ENCODE data around the gene WIPF3.
A peak's percentile ranks its signal among the peaks of the same experiment; 100 is the strongest.

WIPF3 gene

DNA sequence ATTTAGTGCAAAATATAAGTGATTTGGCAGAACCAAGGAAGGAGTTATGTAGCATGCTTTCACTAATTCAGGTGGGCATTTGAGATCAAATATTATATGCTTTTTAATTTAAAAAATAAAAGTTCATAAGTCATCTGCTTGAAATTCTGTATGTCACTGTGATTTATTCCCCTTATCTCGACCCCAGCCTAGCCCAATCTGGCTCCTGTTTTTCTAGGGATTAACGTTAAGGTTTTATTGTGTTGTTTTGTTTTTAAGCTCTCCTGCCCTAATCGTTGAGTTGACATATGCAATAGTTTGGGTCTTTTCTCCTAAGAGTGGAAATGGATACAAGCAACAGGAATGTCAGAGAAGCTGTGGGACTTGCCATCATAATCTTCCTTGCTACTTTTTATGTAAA is 42.6 kb downstream of the WIPF3 start:
- no peak for DNase-seq

DNA sequence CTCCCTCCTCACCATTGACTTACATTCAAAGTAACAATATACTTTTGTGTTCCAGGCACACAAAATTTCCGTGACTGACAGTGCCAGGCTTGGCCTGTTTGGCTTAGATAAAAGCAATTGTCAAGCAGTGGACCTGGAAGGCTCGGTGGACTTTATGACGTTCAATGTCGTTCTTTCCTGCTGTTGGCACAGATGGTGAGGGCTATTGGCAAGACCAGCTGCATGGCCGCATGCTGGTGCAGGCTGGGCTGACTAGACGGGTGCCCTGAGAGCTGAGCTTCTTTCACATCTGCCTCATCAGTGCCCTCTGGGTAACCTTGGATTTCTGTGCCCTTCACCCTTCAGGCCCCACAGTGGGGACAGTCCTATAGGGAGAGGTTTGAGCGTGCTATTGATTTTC is 45.2 kb downstream of the WIPF3 start:
- no peak for DNase-seq

DNA sequence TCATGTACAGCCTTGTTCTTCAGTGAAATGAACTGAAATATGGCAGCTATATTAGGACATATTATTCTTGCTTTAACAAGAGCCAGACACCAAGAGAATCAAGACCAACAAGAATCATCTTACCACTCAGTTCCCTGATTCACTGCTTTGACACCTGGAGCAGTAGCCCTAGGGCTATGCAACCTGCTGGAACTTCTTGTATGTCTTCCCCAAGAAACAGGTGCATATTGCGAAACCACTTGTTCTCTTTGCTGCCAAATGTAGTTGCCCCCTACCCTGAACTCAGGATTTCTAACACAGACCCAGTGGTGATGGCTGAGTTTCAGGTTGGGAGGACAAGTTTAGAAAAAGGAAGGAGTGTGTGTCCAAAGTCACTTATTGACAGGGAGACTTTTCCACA is 46.1 kb downstream of the WIPF3 start:
- DNase-seq, result no peak

DNA sequence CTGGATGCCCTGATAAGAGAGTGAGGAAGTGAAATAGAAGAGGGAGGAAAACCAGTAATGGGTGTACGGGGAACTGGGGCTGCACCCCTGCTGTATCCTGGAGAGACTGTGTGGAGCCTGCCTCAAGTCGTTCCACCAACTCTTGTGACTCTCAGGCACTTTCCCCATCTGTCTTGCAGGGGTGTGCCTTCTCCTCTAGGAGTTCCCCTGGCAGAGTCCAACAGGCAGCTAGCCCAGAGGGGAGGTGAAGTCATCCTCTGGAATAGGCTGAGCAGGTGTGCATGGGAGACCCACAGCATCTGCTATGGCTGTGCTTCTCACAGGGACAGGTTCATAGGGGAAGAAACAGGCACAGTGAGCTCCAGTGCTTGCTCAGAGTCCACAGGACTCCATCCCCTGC is 46.8 kb downstream of the WIPF3 start:
- DNase-seq, result no peak

DNA sequence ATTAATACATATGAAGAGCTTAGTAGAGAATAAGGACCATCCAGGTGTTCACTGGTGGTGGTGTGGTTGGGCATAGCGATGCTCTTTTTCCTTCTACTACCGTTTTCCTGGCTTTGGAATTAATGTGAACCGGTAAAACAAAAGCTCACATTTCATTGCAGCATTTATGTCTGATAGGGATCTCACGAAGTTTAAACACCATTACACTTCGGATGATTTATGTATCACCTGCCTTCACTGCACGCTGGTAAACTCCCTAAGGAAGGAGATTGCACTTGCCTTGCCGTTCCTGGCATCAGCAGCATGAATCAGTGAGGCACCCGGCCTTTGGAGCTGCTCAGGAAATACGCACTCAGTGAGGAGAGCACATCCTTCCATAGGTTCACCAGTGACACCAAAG is 47.5 kb downstream of the WIPF3 start:
- peak; percentile 3 to 15 for DNase-seq

DNA sequence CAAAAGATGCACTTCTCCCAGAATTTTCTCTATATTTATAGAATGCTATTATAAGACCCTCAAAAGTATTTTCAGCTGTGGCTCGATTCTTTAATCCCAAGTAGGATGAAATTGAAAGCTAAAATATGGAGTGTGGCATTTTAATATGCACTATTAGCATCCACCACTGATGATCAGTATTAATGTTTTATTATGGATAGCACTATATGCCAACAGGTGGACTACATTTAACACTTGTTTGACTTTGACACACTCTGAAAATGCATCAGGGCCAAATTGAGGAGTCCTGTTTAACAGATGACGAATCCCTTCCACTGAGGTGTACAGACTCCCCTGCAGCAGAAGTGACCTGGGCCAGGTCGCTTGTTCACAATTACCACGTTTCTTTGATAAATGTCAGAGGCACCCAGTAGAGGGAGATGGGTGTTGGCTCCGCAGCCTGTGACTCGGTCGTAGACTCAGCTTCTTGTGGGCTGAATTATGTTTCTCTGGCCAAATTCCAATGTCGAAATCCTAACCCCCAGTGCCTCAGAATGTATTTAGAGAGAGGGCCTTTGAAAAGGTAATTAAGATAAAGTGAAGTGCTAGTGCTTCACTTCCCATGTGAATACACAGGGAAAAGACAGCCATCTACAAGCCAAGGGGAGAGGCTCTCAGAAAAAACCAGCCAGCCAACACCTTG is 48.1 kb downstream of the WIPF3 start:
- peak in 1 of 2 experiments; percentile 24 for DNase-seq

DNA sequence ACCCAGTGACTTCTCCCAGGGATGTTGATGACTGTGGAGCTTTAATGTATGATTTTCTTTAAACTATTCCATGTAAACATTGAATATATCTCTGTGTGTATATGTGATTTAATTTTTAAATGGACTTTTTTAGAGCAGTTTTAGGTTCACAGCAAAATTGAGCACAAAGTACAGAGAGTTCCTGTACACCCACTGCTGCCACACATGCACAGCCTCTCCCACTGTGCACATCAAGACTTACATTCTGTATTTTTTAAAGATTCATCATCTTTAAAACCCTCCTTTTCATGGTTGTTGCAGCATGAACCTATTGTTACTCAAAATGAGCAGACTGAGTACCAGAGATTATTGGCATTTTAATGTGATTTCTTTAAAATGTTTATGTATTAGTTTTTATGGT is 51.3 kb downstream of the WIPF3 start:
- no peak for DNase-seq

DNA sequence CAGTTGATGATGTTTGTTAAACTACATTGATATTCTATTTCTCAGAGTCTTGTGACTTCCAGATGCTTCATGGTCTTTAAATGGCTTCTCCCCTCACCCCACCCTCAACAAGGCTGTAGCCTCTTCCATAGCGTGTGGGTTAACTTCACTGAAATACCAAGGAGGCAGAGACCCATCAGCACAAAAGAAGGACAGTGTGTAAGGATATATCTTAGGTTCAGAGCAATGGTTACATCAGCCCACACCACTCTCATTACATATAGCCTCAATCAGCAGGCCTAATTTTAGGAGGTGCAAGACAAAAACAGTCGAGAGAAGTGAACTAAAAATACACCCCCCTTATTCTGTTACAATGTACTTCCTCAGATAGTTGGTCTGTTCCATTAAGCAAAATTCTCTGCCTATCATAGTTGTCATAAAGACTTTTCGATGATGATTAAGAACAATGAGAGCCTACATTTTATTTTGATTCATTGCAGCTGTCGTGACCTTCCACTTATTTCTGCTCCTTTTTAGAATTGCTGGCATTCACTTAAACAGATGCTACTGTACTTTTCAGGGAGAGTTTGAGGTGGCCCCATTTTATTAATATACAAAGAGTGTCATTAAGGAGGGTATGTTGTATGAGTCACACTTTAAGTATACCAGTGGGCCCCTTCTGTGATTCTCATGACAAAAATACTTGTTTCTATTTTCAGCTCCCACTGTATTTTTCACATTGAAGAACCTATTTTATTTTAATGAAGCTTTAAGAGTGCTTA is 52.1 kb downstream of the WIPF3 start:
- DNase-seq, result no peak

DNA sequence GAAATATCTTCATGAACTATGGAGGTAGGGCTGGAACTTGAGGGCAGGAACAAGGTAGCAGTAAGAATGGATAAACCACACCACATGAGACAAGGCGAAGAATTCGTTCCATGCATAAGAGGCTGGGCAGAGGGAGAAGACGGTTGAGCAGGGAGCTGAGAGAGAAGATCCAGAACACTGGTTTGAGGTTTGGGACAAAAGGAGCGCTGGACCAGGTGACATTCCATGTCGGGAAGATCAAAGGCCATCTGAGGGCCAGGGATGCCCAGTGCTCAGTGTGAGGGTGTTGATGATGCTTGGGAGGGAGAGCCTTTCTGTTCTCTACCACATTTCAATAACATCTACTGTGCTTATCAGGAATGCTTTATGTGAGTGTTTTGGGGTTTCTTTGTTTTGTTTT is 52.8 kb downstream of the WIPF3 start:
- DNase-seq, result no peak

DNA sequence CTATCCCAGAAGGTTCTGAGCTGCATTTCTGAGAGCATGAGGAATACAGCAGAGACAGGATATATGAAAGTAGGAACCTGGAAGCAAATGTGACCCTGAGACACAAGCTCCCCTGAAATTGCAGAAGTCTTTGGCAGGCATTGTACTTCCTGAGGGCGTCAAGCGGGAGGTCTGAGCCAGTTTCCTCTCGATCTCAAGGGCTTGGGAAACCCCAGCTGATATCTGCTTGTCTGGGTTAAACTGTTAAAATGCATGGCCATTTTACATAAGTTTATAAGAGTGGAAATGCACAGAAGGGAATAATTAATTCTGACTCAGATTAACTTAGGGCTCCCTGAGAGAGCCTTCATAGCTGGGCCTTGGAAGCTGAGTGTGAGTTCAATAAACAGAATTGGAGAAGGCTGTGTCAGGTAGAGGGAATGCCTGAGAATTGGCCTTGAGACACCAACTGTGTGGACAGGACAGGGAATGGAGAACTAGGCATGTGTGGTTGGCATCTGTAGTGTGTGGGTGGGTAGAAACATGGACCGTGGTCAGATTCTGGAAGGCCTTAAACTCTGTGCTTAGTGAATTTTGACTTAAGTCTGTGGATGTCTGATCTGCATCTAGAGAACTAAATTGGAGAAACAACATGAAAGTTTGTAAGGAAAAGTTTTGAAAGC is 53.3 kb downstream of the WIPF3 start:
- DNase-seq, result no peak

DNA sequence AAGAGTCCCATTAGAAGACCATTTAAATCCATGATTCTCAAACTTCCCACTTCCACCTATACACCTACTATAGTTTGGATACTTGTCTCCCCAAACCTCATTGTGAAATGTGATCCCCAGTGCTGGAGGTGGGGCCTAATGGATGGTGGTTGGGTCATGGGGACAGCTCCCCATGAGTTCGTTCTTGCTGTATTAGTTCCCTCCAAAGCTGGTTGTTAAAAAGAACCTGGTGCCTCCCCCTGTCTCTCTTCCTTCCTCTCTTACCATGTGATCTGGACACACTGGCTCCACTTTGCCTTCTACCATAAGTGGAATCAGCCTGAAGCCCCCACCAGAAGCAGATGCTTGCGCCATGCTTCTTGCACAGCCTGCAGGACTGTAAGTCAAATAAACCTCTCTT is 53.9 kb downstream of the WIPF3 start:
- DNase-seq, result no peak

DNA sequence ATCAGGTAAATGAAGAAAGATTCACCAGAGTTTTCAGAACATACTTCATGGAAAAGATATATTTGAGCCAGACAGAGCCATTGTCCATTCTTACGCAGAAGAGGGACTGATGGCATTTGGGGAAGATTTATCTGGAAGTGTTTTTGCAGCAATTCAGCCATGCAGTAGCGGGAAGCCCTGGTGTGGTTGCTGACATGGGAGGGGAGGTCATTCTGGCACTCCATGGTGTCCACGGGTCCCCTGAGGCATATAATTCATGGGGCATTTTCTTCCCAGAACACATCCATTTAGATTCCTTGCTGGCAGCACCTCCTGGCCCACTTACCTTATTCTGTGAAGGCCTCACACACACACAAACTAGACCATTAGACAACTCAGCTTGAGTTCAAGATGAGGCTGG is 55.6 kb downstream of the WIPF3 start:
- no peak for DNase-seq

DNA sequence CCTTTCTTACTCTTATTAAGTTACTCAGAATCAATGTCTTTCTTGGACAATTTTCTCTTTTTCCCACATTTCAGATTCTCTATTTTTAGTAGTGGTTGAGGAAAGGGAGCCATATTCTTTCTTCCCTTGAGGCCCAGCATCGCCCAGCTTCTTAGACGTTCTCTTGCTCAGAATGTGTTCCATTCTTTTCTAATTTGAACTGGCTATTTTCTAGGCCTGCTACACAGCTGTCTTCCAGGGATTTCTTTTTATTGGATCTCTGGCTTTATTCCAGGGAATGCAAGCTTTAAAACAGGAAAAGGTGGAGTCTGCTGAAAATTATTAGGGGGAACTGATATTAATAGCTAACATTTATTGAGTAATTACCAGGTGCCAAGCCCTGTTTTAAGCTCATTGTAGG is 58.3 kb downstream of the WIPF3 start:
- no peak for DNase-seq

DNA sequence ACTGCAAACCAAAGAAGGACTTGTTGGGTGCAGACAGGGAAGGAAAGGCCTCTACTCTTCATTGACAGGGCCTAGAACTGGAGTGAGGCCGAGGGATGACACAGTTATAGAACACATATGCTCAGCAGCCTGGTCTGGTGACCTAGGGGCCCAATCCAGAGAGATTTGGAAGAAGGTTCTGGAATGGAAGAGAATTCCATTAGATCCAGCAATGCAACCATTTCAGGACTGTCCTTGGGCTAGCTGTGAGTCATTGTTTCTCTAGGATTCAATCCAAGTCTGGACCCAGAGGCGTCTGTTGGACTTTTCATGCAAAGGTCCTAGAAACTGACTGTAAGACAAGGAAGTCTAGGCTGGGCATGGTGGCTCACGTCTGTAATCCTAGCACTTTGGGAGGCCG is 59.2 kb downstream of the WIPF3 start:
- DNase-seq, result no peak

DNA sequence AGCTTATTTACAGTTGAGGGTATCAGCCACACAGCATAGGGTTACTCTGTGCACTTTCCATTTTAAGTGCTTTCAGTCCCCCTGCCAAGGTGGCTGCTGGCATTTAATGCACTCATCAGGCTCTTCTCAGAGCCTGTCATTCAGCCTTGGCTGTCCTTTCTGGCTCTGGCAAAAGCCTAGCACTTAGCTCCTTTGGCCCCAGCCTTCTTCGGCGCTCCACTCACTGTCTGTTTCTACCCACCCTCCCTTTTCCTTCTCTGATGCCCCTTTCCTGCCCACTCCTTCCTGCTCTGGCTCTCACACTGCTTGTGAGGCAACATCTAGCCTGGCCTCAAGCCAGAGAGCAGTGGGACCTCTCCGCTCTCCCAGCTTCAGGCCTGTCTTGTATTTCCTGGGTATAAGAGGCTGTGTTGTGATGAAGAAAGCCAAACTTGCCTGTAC is 60.2 kb downstream of the WIPF3 start:
- DNase-seq, result no peak

DNA sequence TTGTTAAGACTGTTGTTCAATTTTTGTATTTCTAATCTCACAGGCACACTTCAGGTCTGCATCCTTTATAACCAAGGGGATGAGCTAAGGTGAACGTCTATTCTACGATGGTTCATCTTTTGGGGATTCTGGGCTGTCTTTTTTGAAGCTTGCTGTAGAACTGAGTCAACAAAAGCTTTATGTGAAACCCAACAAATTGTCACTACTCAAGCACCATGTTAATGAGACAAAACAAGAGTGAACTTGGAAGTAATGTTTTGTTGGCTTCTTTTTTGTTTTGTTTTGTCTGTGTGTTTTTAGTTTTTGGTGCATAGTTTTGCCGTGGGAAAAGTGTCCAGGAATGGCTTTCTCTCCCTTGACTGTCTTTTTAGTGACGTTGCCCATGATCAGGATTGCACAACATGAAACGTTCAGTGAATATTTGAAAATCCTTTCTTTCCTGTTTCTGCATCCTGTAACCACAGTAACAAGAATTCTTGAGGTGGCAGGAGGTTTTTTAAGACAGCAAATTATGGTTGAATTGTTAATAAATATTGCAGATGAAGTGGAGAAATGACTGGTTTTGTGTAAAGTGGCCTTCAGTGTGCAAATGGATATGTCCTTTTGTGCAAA is 65.6 kb downstream of the WIPF3 start:
- no peak for DNase-seq

DNA sequence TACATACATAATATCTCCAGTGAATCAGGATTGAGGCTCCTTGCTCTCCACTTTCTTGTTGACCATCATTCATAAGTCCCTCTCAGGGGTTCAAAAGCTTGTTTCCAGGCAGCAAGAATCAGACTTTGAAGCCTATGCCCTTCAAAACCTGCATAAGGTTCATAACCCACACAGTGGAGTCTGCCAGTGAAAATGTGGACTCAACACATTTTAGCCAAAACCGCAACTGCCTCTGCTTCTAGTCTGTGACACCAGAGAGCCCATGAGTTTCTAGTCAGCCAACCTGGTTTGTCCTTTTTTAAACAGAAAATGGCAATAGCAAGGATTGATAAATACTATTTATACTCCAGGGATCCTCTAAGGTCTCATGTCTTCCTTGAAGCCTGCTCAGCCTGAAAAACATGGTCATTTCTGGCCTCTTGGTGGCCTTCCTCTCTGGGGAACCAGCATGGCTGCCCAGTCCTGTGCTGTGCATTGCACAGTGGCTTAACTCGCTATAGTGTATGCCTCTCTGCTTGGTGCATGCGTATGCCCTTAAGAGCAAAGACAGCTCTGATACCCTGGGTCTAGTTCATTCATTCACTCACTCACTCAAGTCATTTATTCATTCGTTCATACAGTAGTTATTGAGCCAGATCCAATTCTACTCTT is 67.5 kb downstream of the WIPF3 start:
- DNase-seq, result no peak

DNA sequence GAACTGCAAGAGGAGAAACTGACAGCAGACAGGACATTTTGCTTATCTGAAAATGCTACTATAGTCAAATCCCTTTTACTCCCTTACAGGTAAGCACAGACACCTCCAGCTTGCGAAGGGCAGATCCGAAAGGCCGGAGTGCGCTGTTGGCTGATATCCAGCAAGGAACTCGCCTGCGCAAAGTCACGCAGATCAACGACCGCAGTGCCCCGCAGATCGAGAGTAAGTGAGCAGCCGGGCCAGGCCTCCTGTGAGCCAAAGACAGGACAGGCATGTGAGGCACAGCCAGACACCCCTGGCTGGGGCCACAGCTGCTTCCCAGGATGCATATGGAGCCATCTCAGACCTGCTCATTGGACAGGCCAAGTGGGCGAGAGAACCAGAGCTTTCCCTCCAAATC is 69.4 kb downstream of the WIPF3 start:
- no peak for DNase-seq

DNA sequence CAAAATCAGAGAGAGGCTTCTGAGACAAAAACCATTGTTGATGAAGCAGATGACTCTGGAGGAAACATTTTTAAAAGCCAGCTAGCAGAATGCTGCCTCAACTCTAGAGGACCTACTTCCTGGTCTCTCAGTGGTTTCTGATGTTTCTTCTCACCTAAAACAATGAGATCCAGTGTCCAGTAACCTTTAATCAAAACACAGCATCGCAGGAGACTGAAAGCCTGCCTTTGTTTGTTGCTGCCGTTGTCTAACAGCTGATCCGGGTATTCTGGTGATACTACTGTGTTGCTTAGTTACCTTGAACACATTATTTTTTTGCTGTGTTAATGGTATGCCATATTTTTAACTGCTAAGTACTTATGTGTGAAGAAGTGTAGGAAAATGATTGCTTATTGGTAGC is 70.9 kb downstream of the WIPF3 start:
- DNase-seq, result no peak

DNA sequence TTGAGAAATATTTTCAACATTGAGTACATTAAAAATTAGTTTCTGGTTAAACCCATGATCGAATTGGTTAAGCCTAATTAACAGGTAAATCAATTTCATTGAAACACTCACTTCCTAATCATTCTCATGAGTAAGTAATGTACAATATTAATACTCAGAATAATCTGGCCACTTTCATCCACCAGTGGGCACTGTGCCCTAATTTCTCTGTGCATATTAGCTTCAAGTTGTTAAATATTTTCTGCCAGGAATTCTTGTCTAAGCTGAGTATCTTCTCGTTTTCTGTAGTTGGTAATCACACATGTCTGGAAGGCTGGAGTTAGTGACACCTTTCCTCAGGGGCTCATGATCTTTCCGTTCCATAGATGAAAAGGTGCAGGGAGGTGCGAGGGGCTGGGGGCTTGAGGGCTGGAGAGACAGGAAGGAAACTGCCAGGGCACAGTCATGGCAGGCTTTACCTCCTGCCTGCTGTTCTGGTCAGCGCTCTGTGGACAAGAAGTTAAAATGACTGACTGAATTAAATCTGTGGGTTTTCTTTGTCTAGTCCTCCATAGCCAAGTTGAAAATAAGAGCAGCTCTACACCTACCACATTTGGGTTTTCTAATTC is 71.9 kb downstream of the WIPF3 start:
- DNase-seq, result peak in 1 of 2 experiments; percentile 19

DNA sequence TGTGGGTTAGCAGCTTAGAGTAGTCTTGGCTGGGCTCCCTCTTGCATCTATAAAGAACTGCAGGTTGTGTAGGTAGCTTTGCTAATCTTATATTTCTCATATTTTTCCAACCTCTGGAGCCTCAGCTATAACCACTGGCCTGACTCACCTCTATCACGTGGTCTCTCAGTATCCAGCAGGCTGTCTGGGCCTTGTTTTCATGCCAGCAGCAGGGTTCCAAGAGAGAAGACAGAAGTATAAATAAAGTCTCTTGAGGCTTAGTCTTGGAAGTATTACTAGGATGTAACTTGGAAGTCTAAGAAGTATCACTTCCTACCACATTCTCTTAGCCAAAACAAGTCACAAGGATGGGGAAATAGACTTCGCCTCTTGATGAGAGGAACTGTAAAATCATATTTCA is 73.3 kb downstream of the WIPF3 start:
- DNase-seq, result no peak

DNA sequence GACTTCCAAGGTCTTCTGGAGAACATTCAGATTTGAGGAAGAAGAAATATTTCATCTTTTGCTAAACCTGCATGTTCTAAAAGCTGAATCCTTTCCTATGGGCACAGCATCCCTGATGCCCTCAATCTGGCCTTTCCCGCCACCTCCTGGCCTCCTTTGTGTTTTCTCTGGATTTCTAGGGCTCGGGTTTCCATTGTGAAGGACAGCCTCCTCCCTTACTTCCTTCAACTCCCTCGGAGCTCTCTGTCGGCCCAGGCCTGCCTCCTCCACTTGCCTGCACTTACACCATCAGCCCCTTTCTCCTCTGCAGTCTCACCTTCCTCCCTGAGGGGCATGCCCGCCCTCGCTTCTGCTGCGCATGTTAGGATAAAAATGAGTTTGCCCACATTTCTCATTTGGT is 75.4 kb downstream of the WIPF3 start:
- DNase-seq, result no peak

DNA sequence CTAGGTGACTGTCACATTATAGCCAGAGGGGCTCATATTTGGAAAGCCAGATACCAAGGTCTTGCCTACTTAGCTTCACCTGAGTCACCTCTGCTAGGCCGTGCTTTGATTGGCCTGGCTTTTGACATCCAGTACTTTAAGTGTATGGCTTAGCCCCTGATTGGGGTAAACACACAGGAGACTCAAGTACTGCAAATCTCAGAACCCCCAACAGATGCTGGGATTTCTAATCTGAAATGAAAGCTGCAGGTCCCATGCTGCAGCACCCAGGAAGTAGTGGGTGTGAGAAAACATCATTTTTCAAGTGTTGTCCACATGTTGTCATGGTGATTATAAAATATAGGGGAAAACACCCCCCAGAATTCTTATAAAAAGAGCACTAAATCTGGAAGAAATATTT is 76.2 kb downstream of the WIPF3 start:
- no peak for DNase-seq

Measured in NCI-H187 (cell line).